HG02973 (cell line): ENCODE data around the gene B4GALT5.
A peak's percentile ranks its signal among the peaks of the same experiment; 100 is the strongest.
"Not testable (repeated sequence)": the region's sequence is repeated elsewhere in the genome, so short reads cannot be mapped to it uniquely, and the experiment has no call there.

Experiments used
- ATAC-seq: cut with Tn5 transposase; IDR thresholded peaks from one replicate; pipeline ENCODE4 v1.9.1; 2021; ENCODE audit warnings: moderate library complexity; ENCODE audit not compliant: unreplicated experiment

Gene B4GALT5

GRCh38 chr20:49631061-49631716 lies 82.5 kb downstream of the B4GALT5 start:
- no peak for ATAC-seq

DNA sequence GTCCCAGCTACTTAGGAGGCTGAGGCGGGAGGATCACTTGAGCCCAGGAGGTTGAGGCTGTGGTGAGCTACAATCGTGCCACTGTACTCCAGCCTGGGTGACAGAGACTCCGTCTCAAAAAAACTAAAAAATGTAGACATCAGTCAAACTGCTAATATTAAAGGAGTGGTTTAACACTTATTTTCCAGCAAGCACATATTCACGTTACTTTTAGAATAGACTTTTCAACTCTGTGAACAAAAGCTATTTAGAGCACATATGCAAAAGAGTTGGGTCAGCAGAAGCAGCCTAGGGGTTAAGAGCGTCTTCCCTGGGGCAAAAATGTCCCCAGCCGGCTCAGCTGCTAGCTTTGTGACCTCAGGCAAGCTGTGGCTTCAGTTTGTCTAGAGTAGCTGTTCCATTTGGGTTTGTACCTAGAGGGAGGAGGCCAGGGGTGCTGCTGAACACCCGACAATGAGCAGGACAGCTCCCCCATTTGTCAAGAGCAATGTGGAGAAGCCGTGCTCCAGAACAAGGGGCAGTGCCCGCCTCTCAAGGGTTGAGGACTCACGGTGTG lies 83.2 kb downstream of the B4GALT5 start:
- ATAC-seq = peak; percentile 71

DNA sequence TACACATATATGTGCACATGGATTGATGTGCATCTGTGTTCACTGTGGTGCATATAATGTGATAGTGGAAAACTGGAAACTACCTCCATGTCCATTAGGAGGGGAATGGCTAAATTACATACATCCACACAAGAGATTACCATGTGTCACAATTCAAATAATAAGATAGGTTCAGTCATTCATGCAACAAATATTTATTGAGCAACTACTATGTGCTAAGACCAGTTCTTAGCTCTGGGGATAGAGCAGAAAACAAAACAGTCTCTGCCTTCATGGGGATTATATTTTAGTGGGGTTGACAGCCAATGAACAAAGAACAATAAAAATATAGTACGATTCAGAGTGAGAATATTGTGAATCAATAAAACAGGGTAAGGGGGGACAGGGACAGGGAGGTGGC lies 84.1 kb downstream of the B4GALT5 start:
- ATAC-seq = no peak

GRCh38 chr20:49628280-49628679 lies 85.4 kb downstream of the B4GALT5 start:
- ATAC-seq = not testable (repeated sequence)

GRCh38 chr20:49627329-49627761 lies 86.3 kb downstream of the B4GALT5 start:
- no peak for ATAC-seq

- not testable (repeated sequence) for ATAC-seq
Observed at GRCh38 chr20:49624988-49625387, 88.7 kb downstream of the B4GALT5 start.

- ATAC-seq = no peak
Observed at GRCh38 chr20:49624317-49624716, 89.4 kb downstream of the B4GALT5 start.

DNA sequence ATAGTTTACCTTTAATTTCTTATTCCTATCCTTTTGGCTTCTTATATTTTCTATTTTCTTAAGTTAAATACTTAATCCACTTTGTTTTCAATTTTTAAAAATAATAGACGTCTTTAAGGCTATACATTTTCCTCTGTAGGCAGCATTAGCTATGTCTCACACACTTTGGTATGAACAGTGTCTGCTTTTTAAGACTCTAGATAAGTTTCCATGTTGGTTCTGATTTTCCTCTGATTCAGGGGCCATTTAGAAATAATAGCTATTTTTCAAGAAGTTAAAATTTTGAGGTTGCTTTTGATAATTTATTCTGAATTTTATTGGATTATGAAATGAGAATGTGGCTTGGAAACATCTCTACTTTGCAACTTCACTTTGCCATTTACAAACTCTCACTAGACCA lies 91.4 kb downstream of the B4GALT5 start:
- ATAC-seq = no peak

- ATAC-seq = peak; percentile 64
Observed at GRCh38 chr20:49620364-49621240, 93.1 kb downstream of the B4GALT5 start.

DNA sequence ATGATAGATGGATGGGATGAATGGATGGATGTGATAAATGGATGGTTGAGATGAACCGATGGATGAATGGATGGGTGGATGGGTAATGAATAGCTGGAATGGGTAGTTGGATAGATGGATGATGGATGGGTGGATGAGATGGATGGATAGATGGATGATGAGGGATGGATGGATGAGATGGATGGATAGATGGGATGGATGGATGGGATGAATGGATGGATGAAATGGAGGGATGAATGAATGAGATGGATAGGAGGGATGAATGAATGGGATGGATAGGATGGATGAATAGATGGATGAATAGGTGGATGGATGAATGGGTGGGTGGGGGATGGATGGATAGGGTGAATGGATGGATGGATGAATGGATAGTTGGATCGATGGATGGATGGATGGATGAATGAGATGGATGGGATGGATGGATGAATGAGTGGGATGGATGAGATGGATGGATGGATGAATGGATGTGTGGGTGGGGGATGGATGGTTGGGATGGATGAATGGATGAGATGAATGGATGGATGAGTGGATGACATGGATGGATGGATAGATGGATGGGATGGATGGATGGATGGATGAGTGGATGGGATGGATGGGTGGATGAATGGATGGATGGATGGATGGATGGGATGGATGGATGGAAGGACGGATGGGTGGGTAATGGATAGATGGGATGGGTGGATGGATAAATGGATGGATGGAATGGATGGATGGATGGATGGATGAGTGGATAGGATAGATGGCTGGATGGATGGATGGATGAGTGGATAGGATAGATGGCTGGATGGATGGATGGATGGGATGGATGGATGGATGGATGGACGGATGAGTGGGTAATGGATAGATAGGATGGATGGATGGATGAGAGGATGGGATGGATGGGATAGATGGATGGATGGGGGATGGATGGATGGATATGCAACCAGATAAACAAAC lies 94.3 kb downstream of the B4GALT5 start:
- no peak for ATAC-seq

DNA sequence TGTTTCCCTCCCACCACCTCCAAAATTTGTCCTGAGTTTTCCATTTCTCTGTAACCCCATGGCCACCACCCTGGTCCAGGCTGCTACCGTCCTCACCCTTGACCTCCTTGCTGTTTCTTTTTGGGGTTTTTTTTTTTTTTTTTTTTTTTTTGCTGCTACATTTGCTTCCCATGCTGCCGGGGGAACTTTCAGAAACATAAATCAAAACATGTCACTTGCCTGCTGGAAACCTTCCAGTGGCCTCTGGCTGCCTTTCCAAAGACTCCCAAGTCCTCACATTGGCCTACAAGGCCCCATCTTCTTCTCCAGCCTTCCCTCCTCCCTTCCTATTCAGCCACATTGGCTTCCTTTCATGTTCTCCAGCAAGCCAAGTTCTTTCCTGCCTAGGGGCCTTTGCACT lies 95.4 kb downstream of the B4GALT5 start:
- no peak for ATAC-seq

- ATAC-seq = not testable (repeated sequence)
Observed at GRCh38 chr20:49617394-49617793, 96.3 kb downstream of the B4GALT5 start.

DNA sequence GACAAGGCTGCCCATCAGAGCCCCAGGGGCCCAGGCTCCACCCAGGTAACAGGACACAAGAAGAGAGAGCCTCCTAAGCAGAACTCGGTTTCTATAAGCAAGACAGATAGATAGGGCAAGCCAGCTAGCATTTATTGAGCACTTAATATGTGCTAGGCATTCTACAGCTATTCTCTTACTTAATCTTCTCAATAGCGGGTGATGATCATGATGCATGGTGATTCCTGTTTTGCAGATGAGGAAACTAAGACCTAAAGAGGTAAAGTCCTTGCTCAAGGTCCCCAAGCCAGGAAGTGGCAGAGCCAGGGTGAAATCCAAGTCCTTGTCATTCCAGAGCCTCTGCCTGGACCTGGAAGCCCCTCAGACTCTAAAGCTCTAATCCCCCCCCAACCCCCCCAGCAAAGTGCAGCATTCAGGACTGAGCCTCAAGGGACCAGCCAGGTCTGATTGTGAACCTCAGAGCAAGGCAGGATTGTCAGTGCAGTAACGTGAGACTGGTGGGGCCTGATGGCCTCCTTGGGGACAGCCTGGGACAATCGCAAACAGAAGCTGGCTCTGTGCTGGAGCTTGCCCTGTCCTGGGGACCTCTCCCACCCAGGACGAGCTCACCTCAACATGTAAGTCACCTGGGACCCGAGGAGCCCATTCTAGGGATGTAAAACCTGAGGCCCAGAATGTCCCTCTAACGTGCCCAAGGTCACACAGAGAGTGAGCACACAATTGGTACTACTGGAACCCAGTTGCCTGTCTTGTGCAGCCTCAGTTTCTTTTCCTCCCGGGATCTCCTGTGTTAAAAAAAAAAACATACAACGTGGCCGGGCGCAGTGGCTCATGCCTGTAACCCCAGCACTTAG lies 97.3 kb downstream of the B4GALT5 start:
- ATAC-seq = no peak

DNA sequence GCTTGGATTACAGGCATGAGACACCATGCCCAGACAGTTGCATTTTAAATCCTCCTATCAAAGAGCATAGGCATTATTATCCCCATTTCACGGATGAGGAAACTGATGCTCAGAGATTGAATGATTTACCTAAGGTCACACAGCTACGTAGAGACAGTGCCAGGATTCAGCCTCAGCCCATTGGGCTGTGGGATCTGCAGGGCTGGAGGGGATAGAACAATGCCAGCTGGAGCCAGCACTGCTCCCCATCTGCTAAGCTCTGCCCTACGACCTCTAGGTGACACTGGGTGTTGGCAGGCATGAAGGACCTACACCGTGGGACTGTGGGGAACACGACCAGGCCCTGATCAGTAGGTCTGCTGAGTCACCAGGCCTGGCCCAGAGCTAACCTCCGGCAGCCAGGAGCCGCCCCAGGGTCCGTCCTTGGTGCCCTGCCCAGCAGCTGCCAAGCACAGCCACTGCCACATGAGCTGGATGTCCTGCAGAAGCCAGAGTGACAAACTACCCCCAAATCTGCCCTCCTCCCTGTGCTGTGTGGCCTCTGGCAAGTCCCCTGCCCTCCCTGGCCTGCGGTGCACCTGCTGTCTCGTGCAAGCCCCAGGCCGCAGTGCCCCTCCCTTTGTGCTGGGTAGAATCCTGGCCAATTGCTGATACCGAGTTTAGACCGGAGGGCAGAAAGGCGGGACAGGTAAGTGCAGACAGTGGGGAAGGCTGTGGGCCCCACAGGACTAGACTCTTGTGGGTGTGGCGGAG lies 98.1 kb downstream of the B4GALT5 start:
- ATAC-seq = no peak

GRCh38 chr20:49615051-49615400 lies 98.7 kb downstream of the B4GALT5 start:
- ATAC-seq = not testable (repeated sequence)

DNA sequence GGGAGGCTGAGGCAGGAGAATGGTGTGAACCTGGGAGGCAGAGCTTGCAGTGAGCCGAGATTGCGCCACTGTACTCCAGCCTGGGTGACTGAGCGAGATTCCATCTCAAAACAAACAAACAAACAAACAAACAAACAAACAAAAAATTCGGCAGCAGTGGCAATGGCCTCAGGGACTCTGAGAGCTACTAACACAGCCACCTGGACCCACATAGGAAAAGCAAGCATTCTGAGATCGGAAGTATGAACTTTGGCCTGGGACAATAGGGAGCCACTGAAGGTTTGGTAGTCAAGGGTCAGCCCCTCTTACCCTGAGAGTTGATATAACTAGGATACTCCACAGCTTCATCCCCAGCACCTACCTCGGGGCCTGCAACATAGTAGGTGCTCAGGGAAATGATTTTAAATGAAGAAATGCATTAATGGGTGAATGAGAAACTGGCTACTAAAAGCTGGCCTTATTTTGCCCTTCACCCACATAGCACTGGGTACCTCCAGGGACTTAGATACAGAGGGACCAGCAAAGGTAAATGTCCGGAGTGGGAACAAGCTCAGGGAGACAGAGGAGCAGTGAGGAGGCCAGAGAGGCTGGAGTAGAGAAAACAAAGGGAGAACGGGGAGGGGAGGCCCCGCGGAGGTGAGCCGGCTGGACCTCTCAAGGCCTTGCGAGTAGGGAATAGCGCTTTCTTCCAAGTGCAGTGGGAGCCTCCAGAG lies 99.2 kb downstream of the B4GALT5 start:
- no peak for ATAC-seq

DNA sequence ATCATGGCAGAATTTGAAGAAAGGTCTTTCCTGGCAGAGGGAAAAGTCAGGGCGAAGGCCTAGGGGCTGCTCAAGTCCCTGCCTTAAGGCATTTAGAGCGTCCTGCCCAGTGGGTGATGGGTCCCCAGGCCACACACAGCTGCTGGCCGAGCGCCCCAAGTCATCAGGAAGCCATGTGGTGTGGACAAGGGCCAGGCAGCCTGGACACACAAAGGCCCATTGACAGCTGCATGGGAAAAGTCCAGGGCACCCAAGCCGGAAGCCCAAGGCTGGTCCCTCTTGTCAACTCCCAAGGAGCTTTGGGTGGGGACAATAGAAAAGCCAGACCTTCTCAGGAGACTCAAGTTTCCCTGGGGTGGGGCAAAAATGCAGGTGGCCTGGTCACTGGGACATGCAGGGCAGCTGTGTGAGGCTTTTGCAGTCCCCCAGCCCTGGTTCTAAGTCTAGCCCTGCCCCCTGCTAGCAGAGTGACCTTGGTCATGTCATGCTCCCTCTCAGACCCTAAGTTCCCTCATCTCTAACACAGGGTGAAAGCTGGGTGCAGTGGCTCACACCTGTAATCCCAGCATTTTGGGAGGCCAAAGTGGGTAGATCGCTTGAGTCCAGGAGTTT lies 101.4 kb downstream of the B4GALT5 start:
- ATAC-seq = no peak

GRCh38 chr20:49611539-49612126 lies 102.0 kb downstream of the B4GALT5 start:
- not testable (repeated sequence) for ATAC-seq
